T-helper 1 cell (primary cell): ENCODE data around the gene ELAC2.
"Not testable (repeated sequence)": the region's sequence is repeated elsewhere in the genome, so short reads cannot be mapped to it uniquely, and the experiment has no call there.

Source experiments
- DNase-seq, 5 donors: peaks; one replicate each; pipeline ENCODE4 v3.0.0-alpha.2; 2012 to 2020

The ELAC2 gene

GRCh38 chr17:12987120-12987519 lies 30.7 kb downstream of the ELAC2 start:
- DNase-seq: no peak

GRCh38 chr17:12985431-12986293 lies 32.2 kb downstream of the ELAC2 start:
- DNase-seq: no peak

DNA sequence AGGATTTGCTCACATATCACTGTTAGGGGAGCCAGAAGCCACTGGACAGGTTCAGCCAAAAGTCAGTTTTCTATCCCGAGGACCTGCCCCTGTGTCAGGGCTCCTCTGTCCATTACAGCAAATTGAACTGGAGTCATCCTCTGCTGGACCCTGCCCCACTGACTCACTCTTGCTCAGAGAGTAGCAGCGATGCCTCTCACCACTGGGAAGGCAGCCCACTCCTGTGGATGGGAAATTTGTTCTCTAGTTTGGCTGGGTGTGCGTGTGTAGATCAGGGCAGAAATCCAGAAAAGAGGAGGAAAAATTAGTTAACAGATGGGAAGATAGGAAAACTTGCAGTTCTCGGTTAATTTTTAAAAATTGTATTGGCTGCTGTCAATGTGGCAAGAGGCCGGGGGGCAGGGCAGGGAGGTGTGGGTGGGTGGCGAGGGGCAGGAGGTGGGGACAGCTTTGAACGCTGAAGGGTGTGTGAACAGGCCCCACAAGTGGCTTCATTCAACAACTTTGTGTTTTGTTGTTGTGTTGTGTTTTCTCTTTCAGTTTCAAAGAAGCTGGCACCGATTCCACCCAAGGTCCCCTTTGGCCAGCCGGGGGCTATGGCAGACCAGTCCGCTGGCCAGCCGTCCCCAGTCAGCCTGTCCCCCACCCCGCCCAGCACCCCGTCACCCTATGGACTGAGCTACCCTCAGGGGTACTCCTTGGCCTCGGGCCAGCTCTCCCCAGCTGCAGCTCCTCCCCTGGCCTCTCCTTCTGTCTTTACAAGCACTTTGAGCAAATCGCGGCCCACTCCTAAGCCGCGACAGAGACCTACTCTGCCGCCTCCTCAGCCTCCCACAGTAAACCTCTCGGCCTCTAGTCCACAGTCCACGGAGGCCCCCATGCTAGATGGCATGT lies 33.6 kb downstream of the ELAC2 start:
- DNase-seq: no peak

- DNase-seq: peak in 1 of 5 donors; percentile 5
Observed at GRCh38 chr17:12982224-12982623, 35.6 kb downstream of the ELAC2 start.

- no peak for DNase-seq
Observed at GRCh38 chr17:12979826-12980500, 37.9 kb downstream of the ELAC2 start.

DNA sequence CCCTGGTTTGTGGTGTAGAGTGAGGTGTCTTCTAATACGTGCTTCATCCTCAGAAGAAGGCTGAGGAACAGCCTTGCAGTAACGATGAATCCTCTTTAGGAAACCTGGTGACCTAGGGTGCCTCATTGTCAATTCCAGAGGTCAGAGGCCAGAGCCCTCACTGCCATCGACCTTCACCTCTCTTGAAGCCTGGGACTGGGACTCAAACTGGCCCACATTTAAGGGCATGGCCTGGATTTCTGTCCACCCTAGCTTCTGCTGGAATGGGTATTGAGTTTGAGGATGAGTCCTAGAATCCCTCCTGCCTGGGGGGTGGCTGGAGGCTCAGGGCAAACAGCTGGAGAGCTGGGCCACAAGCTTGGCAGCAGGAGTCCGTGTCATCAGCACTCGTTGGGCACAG lies 38.6 kb downstream of the ELAC2 start:
- DNase-seq: no peak

GRCh38 chr17:12978787-12979186 lies 39.0 kb downstream of the ELAC2 start:
- not testable (repeated sequence) for DNase-seq

- DNase-seq: no peak
Observed at GRCh38 chr17:12977008-12977751, 40.6 kb downstream of the ELAC2 start.

DNA sequence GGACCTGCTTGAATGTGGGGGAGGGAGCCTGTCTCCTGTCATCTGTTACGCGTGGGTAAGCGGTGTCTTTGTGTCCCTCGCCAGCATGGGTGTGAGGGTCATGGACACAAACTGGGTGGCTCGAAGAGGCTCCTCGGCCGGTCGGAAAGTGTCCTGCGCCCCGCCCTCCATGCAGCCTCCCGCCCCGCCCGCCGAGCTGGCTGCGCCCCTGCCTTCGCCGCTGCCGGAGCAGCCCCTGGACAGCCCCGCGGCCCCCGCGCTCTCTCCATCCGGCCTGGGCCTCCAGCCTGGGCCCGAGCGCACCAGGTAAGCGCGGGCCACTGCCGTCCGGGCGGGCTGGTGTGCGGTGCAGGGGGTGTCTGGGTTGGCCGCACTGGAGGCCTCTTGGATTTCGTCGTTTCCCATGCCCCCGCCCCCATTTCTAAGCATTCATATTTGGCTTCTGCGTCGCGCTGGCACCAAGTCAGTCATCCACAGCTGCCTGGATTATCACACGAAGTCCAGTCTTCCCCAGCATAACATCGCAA lies 43.8 kb downstream of the ELAC2 start:
- DNase-seq: no peak

DNA sequence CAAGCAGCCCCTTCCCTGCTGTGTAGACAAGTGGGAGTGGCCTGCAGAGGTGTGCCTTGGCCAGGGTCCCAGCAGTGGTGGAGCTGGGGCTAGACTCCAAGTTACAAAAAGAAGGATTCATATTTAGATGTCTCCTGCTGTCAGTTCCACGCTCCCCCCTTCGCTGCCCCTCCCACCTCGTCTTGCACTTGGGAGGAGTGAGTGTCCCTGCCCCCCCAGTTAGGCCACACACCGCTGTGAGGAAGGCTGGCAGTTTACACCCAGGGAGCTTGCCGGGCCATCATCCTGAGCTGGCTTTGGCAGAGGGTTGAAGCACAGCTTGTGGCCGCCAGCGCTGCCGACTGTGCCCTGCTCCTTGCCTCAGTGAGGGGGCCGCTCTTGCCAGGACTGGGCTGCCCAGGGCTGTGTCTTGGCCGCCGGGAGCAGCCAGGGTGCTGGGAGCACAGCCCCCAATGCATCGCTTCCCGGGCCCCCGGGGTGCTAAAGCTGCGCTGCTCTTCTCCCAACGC lies 44.3 kb downstream of the ELAC2 start:
- no peak for DNase-seq

DNA sequence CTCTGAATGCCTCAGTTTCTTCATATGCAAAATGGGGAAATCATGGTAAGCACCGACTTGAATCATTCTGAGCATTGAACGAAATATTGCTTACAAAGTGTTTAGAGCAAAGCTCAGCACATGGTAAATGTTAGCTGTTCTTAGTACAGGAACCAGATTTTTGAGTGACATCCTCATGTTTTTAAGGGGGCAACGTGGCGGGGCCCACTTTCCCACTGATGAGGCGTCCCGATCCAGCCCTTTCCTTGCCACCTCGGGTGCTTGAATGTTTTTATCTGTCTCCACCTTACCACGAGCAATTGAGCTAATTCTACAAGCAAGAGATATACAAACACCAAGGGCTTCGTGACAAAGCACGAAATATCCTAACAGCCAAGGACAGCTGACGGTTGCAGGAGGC lies 49.9 kb downstream of the ELAC2 start:
- no peak for DNase-seq

DNA sequence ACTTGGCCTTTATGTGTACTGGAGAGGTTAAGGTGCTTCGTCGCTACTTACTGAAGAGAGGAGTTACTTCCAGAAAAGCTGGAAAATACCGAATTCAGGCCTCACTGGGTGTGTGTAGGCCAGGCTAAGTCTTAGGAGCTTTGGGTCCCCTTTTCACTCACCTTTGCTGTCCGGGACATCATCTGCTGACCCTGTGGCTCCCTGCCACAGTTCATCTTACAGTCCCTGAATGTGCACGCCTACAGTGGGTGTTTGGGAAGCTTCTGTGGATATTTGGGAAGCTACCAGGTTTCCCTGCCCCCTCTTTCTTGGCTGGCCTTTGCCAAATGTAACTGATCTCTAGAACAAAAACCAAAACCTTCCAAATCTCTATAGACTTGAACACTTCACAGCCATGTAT lies 51.4 kb downstream of the ELAC2 start:
- no peak for DNase-seq

- DNase-seq: no peak
Observed at GRCh38 chr17:12965988-12966387, 51.8 kb downstream of the ELAC2 start.

GRCh38 chr17:12964840-12965239 lies 53.0 kb downstream of the ELAC2 start:
- DNase-seq: no peak

DNA sequence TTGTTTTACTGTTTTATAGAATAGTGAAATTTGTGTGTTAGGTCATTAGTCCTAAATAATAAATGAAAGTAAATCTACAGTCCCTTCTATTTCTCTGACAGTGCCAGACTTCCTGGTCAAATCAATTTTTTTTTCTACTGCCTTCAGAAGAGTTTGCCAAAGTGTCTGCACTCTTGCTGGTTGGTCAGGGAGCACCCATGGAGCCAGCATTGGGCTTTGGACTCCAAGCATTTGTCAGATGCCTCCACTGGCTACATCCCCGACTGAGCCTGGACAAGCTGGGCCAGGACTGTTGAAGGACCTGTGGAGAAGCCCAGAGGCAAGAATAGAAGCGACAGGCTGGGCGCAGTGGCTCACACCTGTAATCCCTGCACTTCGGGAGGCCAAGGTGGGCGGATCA lies 53.7 kb downstream of the ELAC2 start:
- DNase-seq: no peak

DNA sequence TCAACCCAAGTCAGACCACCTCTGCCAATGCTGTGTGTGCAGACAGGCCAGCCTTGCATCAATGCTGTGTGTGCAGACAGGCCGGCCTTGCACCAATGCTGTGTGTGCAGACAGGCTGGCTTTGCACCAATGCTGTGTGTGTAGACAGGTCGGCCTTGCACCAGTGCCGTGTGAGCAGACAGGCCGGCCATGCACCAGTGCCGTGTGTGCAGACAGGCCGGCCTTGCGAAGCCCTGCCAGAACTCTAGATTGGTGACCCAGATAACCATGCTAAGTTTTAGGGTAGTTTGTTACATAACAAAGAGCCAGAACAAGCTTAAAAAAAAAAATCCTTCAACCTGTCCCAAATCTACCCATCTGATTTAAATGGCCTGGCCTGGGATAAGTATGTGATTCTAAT lies 54.3 kb downstream of the ELAC2 start:
- DNase-seq: no peak

DNA sequence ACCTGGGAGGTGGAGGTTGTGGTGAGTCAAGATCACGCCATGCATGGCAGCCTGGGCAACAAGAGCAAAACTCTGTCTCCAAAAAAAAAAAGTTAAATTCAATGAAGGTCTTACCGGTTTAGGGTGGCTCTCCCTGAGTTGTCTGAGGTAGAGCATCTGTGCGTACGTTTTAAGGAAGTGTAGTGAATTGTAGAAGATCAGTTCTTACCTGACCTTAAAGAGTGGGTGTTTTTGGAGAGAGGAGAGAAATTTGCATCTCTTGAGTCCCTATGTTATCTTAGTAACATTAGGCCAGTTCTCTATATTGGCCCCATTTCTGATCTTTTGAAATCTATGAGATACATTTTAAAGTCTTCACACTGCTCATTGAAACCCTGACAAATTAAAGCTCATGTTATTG lies 56.2 kb downstream of the ELAC2 start:
- DNase-seq: no peak

- DNase-seq: no peak
Observed at GRCh38 chr17:12959441-12959840, 58.4 kb downstream of the ELAC2 start.

DNA sequence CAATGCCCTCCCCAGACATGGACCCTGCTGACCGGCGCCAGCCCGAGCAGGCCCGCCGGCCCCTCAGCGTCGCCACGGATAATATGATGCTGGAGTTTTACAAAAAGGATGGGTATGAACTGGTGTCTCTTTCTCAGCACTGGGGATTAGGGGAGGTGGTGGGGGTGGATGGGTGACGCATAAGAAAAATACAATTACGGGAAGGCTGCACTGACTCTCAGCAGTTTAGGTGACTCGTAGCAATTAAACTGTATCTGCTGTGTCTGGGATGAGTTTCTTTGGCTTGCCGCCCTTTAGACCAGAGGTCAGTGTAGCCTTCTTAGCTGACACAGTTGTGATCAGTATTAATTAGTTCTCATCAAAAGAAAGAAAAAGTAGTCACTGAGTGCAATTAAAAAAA lies 59.0 kb downstream of the ELAC2 start:
- DNase-seq: no peak

DNA sequence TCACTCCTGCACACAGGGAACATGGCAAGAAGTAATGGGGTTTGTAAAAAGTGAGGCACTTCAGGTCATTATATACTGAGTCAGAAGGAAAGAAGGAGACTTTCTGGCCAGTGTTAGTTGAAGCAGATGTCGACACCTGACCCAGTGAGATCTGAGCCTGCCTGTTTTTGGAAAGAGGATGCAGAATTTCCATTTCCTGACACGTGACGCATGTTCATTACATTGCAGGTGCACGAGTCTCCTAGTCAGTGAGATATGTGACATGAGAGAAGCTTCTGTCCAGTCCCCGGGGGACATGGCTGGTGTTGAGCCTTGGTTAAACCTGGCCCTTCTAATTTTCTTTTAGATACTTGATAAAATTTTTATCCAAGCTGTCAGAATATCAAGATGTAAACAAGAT lies 62.3 kb downstream of the ELAC2 start:
- DNase-seq: no peak

- DNase-seq: no peak
Observed at GRCh38 chr17:12953156-12953555, 64.7 kb downstream of the ELAC2 start.

DNA sequence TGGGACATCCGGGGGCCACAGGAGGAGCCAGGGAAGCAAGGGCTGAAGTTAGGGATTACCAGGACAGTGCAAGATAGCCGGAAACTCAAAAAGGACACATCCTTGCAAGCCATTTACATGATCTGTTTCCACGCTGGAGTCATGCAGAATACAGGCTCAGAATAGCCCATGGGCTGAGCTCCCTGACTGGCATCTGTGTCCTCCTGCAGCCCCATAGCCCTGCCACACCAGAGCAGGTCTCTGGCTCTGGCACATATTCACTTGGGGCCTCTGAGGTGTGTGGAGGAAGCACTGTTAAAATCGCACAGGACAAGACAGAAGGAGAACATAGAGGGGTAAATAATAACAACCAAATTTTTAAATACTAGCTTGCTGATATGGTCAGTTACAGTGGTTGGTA lies 65.8 kb downstream of the ELAC2 start:
- no peak for DNase-seq
